Measurements from ENCODE around the gene EDC3.
"Not testable (repeated sequence)": the region's sequence is repeated elsewhere in the genome, so short reads cannot be mapped to it uniquely, and the experiment has no call there.

Gene EDC3

DNA sequence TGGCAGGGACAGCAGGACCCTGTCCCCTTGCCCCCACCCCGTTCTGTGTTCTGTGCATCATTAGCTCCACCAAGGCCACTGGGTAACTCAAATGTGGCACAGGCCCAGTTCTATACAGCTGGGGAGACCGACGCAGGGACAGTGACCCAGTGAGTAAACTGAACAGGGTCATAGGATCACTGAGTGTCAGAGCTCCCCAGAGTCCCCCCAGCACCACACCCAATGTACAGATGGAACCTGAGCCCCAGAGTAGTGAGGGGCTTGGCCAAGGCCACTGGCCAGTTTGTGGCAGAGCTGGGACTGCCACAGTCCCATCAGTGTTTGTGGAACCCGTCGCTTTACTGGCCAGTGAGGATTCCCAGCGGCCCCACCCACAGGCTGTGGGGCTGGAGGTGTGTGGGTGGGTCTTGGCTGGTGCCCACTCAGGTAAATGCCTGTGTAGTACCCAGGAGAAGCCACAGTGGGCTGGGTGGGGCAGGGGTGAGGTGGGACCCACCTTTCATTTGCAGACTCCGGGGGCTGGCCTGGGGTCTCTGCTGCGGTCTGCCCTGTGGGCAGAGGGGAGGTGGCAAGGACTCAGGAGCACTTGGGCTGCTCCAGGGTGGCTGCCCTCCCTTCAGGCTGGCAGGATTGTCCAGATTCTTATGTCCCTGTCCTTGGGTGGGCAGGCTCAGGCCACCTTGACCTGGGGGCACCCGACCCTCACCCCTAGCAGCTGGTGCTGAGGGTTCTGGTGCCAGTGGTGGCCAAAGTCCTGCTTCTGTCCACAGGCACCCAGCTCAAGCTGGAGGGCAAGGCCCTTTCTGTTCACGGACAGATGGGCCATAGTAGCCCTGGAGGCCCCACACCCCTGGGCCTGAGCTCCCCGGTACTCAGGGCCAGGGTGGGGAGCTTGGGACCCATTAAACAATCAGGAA, 91.8 kb downstream of the EDC3 start:
- no peaks in the 10 kb centered on the region for H3K9me3 ChIP-seq (ENCODE audit: control insufficient read depth in 5 of 5, low read length in 5 of 5)
- no peak overlapping the region for H3K9ac ChIP-seq (ENCODE audit: low read length in 5 of 5)
- no peak overlapping the region for H3K27ac ChIP-seq (ENCODE audit: low read depth, low read length)
- H3K36me3 ChIP-seq (ENCODE audit: control insufficient read depth in 5 of 5, insufficient read depth in 5 of 5, low read length in 5 of 5): no peaks in the 10 kb centered on the region
- H3K4me3 ChIP-seq (ENCODE audit: low read depth in 1 of 5, low read length in 5 of 5): no peak overlapping the region
- H3K27me3 ChIP-seq (ENCODE audit: control insufficient read depth in 5 of 5, insufficient read depth in 4 of 5, low read length in 5 of 5): no peaks in the 10 kb centered on the region
- peaks cover 4 to 15% (median 10%) of the 10 kb centered on the region in 5 donors for H3K4me1 ChIP-seq (ENCODE audit: control insufficient read depth in 5 of 5, insufficient read depth in 5 of 5, low read length in 5 of 5)

- no peaks in the 10 kb centered on the region for H3K27me3 ChIP-seq (ENCODE audit: control insufficient read depth in 5 of 5, insufficient read depth in 4 of 5, low read length in 5 of 5)
Observed at GRCh38 chr15:74603026-74603788, 92.6 kb downstream of the EDC3 start.

DNA sequence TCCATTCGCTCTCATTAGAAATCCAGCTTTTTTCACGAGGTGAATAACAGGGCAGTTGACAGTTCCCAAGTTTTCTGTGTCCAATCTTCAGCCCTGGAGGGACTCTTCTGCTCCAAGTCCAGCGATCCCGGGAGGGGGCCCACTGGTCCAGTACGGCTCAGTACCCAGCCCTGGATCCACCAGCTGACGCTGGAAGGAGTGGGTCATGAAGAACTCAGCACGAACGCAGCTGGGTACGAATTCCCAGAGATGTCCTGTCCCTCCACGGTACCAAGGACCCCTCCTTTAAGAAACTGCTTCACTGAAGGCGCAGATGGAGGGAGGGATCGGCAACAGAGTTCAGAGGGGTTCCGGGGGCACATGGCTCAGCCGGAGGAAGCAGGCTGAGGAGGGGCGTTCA, 96.7 kb downstream of the EDC3 start:
- Histone ChIP-seq H3K4me1 (ENCODE audit: control insufficient read depth in 5 of 5, insufficient read depth in 5 of 5, low read length in 5 of 5) (peaks cover 8 to 22% (median 21%) of the 10 kb centered on the region in 5 donors), H3K27ac (ENCODE audit: low read depth, low read length) (peak overlapping the region; percentile 89), H3K36me3 (ENCODE audit: control insufficient read depth in 5 of 5, insufficient read depth in 5 of 5, low read length in 5 of 5) (peaks cover 0 to 16% (median 3%) of the 10 kb centered on the region in 5 donors), H3K9me3 (ENCODE audit: control insufficient read depth in 5 of 5, low read length in 5 of 5) (no peaks in the 10 kb centered on the region), H3K9ac (ENCODE audit: low read length in 5 of 5) (peak overlapping the region; percentile 43 to 87 (median 85)), H3K4me3 (ENCODE audit: low read depth in 1 of 5, low read length in 5 of 5) (peak overlapping the region; percentile 83 to 96 (median 86)), H3K27me3 (ENCODE audit: control insufficient read depth in 5 of 5, insufficient read depth in 4 of 5, low read length in 5 of 5) (no peaks in the 10 kb centered on the region)

More at GRCh38 chr15:74603026-74603788, 92.6 kb downstream of the EDC3 start:
- Histone ChIP-seq H3K4me3 (ENCODE audit: low read depth in 1 of 5, low read length in 5 of 5) (no peak overlapping the region), H3K9ac (ENCODE audit: low read length in 5 of 5) (no peak overlapping the region), H3K9me3 (ENCODE audit: control insufficient read depth in 5 of 5, low read length in 5 of 5) (no peaks in the 10 kb centered on the region), H3K36me3 (ENCODE audit: control insufficient read depth in 5 of 5, insufficient read depth in 5 of 5, low read length in 5 of 5) (no peaks in the 10 kb centered on the region), H3K4me1 (ENCODE audit: control insufficient read depth in 5 of 5, insufficient read depth in 5 of 5, low read length in 5 of 5) (peaks cover 4 to 22% (median 17%) of the 10 kb centered on the region in 5 donors), H3K27ac (ENCODE audit: low read depth, low read length) (no peak overlapping the region)

DNA sequence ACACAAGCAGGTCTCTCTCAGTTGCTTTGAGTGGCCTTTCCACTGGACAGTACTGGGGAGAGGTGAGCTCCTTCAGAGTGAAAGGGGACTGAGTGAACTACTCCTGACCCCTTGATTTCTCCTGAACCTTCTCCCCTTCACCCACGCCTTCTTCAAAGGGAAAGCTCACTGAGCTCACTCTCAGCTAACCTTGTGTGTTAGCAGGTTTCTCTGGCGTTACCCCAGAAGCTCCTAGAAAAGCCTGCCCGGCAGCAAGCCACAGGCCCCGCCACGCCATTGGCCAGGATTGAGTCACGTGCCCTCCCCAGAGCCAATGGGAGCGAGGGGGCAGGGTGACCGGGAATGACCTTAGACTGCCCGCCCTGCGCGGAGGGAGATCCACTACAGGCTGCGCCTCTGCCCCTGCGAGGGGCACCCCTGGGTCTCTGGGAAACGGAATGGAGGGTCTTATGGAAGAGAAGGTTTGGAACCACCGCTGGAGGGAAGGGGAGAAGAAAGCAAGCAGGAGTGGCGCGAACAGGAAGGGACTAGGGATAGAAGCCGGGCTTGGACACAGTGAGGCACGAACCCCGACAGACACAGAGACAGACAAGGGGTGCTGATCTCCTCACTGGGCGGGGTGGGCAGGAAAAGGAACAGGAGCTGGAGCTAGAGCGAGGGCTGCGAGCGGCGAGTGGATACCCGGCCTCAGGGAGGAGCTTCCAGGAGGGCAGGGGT, 97.5 kb downstream of the EDC3 start:
- Histone ChIP-seq H3K9ac (ENCODE audit: low read length in 5 of 5) (peak overlapping the region; percentile 43 to 87 (median 85)), H3K4me1 (ENCODE audit: control insufficient read depth in 5 of 5, insufficient read depth in 5 of 5, low read length in 5 of 5) (peaks cover 8 to 22% (median 21%) of the 10 kb centered on the region in 5 donors), H3K27ac (ENCODE audit: low read depth, low read length) (peak overlapping the region; percentile 89), H3K9me3 (ENCODE audit: control insufficient read depth in 5 of 5, low read length in 5 of 5) (no peaks in the 10 kb centered on the region), H3K36me3 (ENCODE audit: control insufficient read depth in 5 of 5, insufficient read depth in 5 of 5, low read length in 5 of 5) (peaks cover 0 to 23% (median 4%) of the 10 kb centered on the region in 5 donors), H3K4me3 (ENCODE audit: low read depth in 1 of 5, low read length in 5 of 5) (peak overlapping the region; percentile 83 to 96 (median 86)), H3K27me3 (ENCODE audit: control insufficient read depth in 5 of 5, insufficient read depth in 4 of 5, low read length in 5 of 5) (no peaks in the 10 kb centered on the region)

- H3K4me3 ChIP-seq (ENCODE audit: low read depth in 1 of 5, low read length in 5 of 5); H3K9ac ChIP-seq (ENCODE audit: low read length in 5 of 5); H3K27me3 ChIP-seq (ENCODE audit: control insufficient read depth in 5 of 5, insufficient read depth in 4 of 5, low read length in 5 of 5); H3K27ac ChIP-seq (ENCODE audit: low read depth, low read length); H3K9me3 ChIP-seq (ENCODE audit: control insufficient read depth in 5 of 5, low read length in 5 of 5): not testable (repeated sequence)
- Histone ChIP-seq H3K36me3 (ENCODE audit: control insufficient read depth in 5 of 5, insufficient read depth in 5 of 5, low read length in 5 of 5) (peaks cover 0 to 33% (median 14%) of the 10 kb centered on the region in 5 donors), H3K4me1 (ENCODE audit: control insufficient read depth in 5 of 5, insufficient read depth in 5 of 5, low read length in 5 of 5) (peaks cover 8 to 24% (median 22%) of the 10 kb centered on the region in 5 donors)
Observed at GRCh38 chr15:74597146-74597705, 98.6 kb downstream of the EDC3 start.

GRCh38 chr15:74596736-74597135, 99.1 kb downstream of the EDC3 start:
- not testable (repeated sequence) for H3K9me3 ChIP-seq (ENCODE audit: control insufficient read depth in 5 of 5, low read length in 5 of 5); H3K27ac ChIP-seq (ENCODE audit: low read depth, low read length); H3K4me3 ChIP-seq (ENCODE audit: low read depth in 1 of 5, low read length in 5 of 5); H3K27me3 ChIP-seq (ENCODE audit: control insufficient read depth in 5 of 5, insufficient read depth in 4 of 5, low read length in 5 of 5); H3K9ac ChIP-seq (ENCODE audit: low read length in 5 of 5)
- peaks cover 0 to 38% (median 19%) of the 10 kb centered on the region in 5 donors for H3K36me3 ChIP-seq (ENCODE audit: control insufficient read depth in 5 of 5, insufficient read depth in 5 of 5, low read length in 5 of 5)
- H3K4me1 ChIP-seq (ENCODE audit: control insufficient read depth in 5 of 5, insufficient read depth in 5 of 5, low read length in 5 of 5): peaks cover 8 to 24% (median 22%) of the 10 kb centered on the region in 5 donors

DNA sequence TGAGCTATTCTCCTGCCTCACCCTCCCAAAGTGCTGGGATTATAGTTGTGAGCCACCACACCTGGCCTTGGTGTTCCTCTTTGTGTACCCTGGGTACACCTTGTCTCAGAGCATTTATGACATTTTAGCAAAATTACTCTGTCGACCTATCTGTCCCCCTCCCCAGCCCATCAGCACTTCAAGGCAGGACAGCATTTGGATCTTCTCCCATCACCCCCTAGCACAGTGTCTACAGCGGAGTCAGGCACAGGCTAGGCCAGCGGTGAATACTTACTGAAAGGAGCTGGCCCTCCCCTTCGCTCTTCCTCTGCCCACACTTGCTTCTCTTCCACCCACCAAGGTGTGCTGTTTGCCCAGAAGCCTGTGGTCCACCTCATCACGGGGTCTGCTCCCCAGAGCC, 100.6 kb downstream of the EDC3 start:
- no peak overlapping the region for H3K4me3 ChIP-seq (ENCODE audit: low read depth in 1 of 5, low read length in 5 of 5)
- peaks cover 10 to 24% (median 22%) of the 10 kb centered on the region in 5 donors for H3K4me1 ChIP-seq (ENCODE audit: control insufficient read depth in 5 of 5, insufficient read depth in 5 of 5, low read length in 5 of 5)
- H3K36me3 ChIP-seq (ENCODE audit: control insufficient read depth in 5 of 5, insufficient read depth in 5 of 5, low read length in 5 of 5): peaks cover 0 to 51% (median 28%) of the 10 kb centered on the region in 5 donors
- H3K9ac ChIP-seq (ENCODE audit: low read length in 5 of 5): no peak overlapping the region
- H3K27ac ChIP-seq (ENCODE audit: low read depth, low read length): no peak overlapping the region
- no peaks in the 10 kb centered on the region for H3K9me3 ChIP-seq (ENCODE audit: control insufficient read depth in 5 of 5, low read length in 5 of 5)
- H3K27me3 ChIP-seq (ENCODE audit: control insufficient read depth in 5 of 5, insufficient read depth in 4 of 5, low read length in 5 of 5): no peaks in the 10 kb centered on the region

DNA sequence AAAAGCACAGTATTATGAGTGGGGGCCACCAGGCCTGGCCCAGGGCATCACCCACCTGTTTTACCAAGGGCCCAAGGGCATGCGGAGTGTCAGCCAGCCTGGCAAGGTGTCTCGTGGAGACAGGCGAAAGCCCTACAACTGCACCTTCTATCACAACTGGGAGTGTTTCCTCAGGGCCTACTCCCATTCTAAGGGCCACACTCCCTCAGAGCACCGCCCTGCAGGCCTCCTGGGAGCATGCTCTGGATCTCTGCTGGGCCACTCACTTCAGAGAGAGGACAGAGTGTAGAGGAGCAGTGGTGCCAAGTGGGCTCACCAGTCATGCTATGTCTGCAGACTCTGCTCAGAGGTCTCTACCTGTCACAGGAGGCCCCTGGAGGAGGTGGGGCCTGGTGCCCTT, 101.4 kb downstream of the EDC3 start:
- Histone ChIP-seq H3K36me3 (ENCODE audit: control insufficient read depth in 5 of 5, insufficient read depth in 5 of 5, low read length in 5 of 5) (peaks cover 0 to 51% (median 28%) of the 10 kb centered on the region in 5 donors), H3K9me3 (ENCODE audit: control insufficient read depth in 5 of 5, low read length in 5 of 5) (no peaks in the 10 kb centered on the region), H3K4me1 (ENCODE audit: control insufficient read depth in 5 of 5, insufficient read depth in 5 of 5, low read length in 5 of 5) (peaks cover 9 to 28% (median 17%) of the 10 kb centered on the region in 5 donors), H3K4me3 (ENCODE audit: low read depth in 1 of 5, low read length in 5 of 5) (no peak overlapping the region), H3K9ac (ENCODE audit: low read length in 5 of 5) (no peak overlapping the region), H3K27ac (ENCODE audit: low read depth, low read length) (no peak overlapping the region), H3K27me3 (ENCODE audit: control insufficient read depth in 5 of 5, insufficient read depth in 4 of 5, low read length in 5 of 5) (no peaks in the 10 kb centered on the region)

DNA sequence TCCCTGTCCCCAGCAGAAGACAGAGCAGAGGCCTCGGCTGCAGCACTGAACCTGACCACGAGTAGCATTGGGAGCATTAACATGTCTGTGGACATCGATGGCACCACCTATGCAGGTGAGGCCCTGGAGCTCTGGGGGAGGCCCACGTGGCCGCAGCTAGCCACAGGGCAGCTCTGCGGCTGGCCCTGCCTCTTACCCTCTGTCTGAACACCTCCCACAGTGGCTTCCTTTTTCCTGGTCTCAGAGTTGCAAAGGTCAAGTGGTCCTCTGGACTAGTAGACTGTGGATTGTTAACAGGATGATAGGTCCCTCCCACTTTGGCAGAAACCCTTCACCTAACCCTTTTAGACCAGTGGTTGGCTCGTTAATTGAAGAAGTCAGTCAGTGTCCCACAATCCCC, 102.7 kb downstream of the EDC3 start:
- Histone ChIP-seq H3K36me3 (ENCODE audit: control insufficient read depth in 5 of 5, insufficient read depth in 5 of 5, low read length in 5 of 5) (peaks cover 0 to 51% (median 28%) of the 10 kb centered on the region in 5 donors), H3K9me3 (ENCODE audit: control insufficient read depth in 5 of 5, low read length in 5 of 5) (no peaks in the 10 kb centered on the region), H3K4me3 (ENCODE audit: low read depth in 1 of 5, low read length in 5 of 5) (no peak overlapping the region), H3K4me1 (ENCODE audit: control insufficient read depth in 5 of 5, insufficient read depth in 5 of 5, low read length in 5 of 5) (peaks cover 7 to 27% (median 18%) of the 10 kb centered on the region in 5 donors), H3K27ac (ENCODE audit: low read depth, low read length) (no peak overlapping the region), H3K27me3 (ENCODE audit: control insufficient read depth in 5 of 5, insufficient read depth in 4 of 5, low read length in 5 of 5) (no peaks in the 10 kb centered on the region), H3K9ac (ENCODE audit: low read length in 5 of 5) (no peak overlapping the region)
